ENCODE data around the gene KIAA1217. TPM values are rescaled to one million over a fixed set of nuclear protein-coding genes. Genes with fewer than 3 reads are reported as not detected.

KIAA1217 gene
- total RNA-seq, 1 experiment from 2014 or later: 18.6 TPM

DNA sequence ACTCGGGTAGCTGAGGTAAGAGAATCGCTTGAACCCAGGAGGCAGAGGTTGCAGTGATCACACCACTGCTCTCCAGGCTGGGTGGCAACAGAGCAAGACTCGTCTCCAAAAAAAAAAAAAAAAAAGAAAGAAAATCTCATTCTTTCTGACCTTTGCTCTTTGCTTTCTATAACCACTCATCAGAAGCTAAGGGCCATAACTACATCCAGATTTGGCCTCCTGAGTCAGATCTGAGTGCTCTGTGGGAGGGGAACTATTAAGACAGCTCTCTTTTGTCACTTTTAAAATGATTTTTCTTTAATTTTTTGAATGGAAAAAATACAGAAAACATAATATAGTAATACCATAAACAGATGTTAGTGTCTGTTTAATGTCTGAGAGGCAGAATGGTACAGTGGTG is 210.1 kb downstream of the KIAA1217 start:
- Histone ChIP-seq H3K23me2 (ENCODE audit: insufficient read length, low read depth, low read length, poor library complexity, severe bottlenecking) (no peaks in the 10 kb centered on the region), H3K56ac (ENCODE audit: insufficient read length, low read depth, low read length) (no peak overlapping the region), H3K4me1 (ENCODE audit: insufficient read depth, low read length) (no peaks in the 10 kb centered on the region), H4K8ac (replicated peaks; ENCODE audit: insufficient read length, low read depth, low read length) (no peak overlapping the region), H2BK12ac (ENCODE audit: insufficient read length, low read depth, low read length) (no peak overlapping the region), H3T11ph (ENCODE audit: low read length) (no peak overlapping the region), H3K4me2 (ENCODE audit: insufficient read depth, insufficient read length, low read length) (no peak overlapping the region), H3K4ac (ENCODE audit: low read depth, low read length) (no peak overlapping the region), H3K79me2 (ENCODE audit: insufficient read depth, low read length) (no peaks in the 10 kb centered on the region), H2BK5ac (ENCODE audit: insufficient read length, low read length) (no peak overlapping the region), H3K27me3 (ENCODE audit: insufficient read depth, low read length) (no peaks in the 10 kb centered on the region), H2AK5ac (ENCODE audit: insufficient read length, low read length) (no peak overlapping the region), H3K18ac (ENCODE audit: insufficient read length, low read depth, low read length) (no peak overlapping the region), H4K91ac (ENCODE audit: insufficient read length, low read depth, low read length) (no peak overlapping the region), H3K9me3 (ENCODE audit: control insufficient read depth, low read depth, low read length) (no peaks in the 10 kb centered on the region), H2BK120ac (ENCODE audit: low read depth, low read length, poor library complexity, severe bottlenecking) (no peak overlapping the region), H3K9ac (ENCODE audit: extremely low read depth, insufficient read length, low read length) (no peak overlapping the region), H4K20me1 (ENCODE audit: control insufficient read depth, insufficient read depth, insufficient read length) (no peaks in the 10 kb centered on the region), H3K27ac (ENCODE audit: insufficient read length, low read depth, low read length) (no peak overlapping the region), H3K79me1 (ENCODE audit: insufficient read depth, low read depth, low read length, poor library complexity, severe bottlenecking) (no peaks in the 10 kb centered on the region), H2BK20ac (ENCODE audit: low read depth, low read length, poor library complexity, severe bottlenecking) (no peak overlapping the region), H2AFZ (ENCODE audit: low read length) (no peak overlapping the region), H4K5ac (ENCODE audit: insufficient read length, low read depth, low read length) (no peak overlapping the region), H2BK15ac (ENCODE audit: low read depth, low read length) (no peak overlapping the region), H3K23ac (ENCODE audit: insufficient read length, low read depth, low read length) (no peak overlapping the region), H3K14ac (ENCODE audit: insufficient read depth, low read length) (no peak overlapping the region)
- Mint-ChIP-seq H3K9me3 (no peaks in the 10 kb centered on the region), H3K36me3 (ENCODE audit: insufficient read depth in 1 of 3, low read depth in 3 of 3) (peaks cover 0 to 2% (median 0%) of the 10 kb centered on the region in 3 experiments; a peak in 2 of 7 replicates), H3K4me1 (peaks cover 8 to 19% of the 10 kb centered on the region in 2 experiments), H3K27ac (no peak overlapping the region), H3K4me3 (no peak overlapping the region), H3K27me3 (ENCODE audit: low read depth) (no peaks in the 10 kb centered on the region; the same call in 1 of the 2 replicates)
- no CpG with 5 or more reads among the region's 3 CpGs for WGBS (ENCODE audit: extremely low coverage, insufficient read length, low lambda C conversion rate)
- DNase-seq: no peak
- TF ChIP-seq, protein P1, sequence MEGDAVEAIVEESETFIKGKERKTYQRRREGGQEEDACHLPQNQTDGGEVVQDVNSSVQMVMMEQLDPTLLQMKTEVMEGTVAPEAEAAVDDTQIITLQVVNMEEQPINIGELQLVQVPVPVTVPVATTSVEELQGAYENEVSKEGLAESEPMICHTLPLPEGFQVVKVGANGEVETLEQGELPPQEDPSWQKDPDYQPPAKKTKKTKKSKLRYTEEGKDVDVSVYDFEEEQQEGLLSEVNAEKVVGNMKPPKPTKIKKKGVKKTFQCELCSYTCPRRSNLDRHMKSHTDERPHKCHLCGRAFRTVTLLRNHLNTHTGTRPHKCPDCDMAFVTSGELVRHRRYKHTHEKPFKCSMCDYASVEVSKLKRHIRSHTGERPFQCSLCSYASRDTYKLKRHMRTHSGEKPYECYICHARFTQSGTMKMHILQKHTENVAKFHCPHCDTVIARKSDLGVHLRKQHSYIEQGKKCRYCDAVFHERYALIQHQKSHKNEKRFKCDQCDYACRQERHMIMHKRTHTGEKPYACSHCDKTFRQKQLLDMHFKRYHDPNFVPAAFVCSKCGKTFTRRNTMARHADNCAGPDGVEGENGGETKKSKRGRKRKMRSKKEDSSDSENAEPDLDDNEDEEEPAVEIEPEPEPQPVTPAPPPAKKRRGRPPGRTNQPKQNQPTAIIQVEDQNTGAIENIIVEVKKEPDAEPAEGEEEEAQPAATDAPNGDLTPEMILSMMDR (conservative IDR thresholded peaks at IDR 0.05): no peak

Measured in H9 (cell line).